NB4 (cell line): ENCODE measurements around the gene BNC2.

Experiments
- DNase-seq: peaks from one replicate; pipeline ENCODE4 v3.0.0; 2010; ENCODE audit warnings: low read depth
- H3K4me3 ChIP-seq: one replicate; pipeline ENCODE4 v1.5.1; 2011; ENCODE audit warnings: mild to moderate bottlenecking, low read depth, low read length, moderate library complexity
- MYC ChIP-seq: IDR thresholded peaks from 2 replicates; pipeline ENCODE4 v1.6.1; 2011; ENCODE audit warnings: low read depth, low read length
- POLR2A ChIP-seq: IDR thresholded peaks from 2 replicates; pipeline ENCODE4 v1.6.1; 2011; ENCODE audit warnings: mild to moderate bottlenecking; ENCODE audit not compliant: insufficient read length; ENCODE audit errors: extremely low read depth
- TF ChIP-seq, protein P1 (sequence below): IDR thresholded peaks from one replicate; pipeline ENCODE4 v1.5.1; 2012; ENCODE audit warnings: low read depth, low read length
- TF ChIP-seq, protein P2 (sequence below): IDR thresholded peaks from 2 replicates; pipeline ENCODE4 v1.6.1; 2011; ENCODE audit warnings: low read depth, low read length

BNC2 gene

DNA sequence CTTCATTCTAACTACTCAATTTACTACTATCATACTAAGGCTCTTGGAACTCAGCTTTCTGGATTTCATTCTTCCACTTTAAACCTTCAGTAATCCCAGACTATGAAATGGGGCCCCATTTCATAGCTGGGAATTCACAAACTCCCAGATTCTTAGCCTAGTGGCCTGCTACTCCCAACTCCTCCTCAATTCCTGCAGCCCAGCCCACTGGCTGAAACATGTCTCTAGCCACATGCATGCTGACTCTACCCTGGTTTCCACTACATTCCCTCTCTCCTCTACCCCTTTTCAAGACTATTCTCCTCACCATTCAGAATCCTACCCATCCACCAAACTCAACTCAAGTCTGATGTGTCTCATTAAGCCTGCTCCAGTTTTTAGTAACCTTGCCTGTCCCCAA, 370.6 kb downstream of the BNC2 start:
- H3K4me3 ChIP-seq: no peak overlapping the region
- DNase-seq: no peak
- TF ChIP-seq, protein P1, sequence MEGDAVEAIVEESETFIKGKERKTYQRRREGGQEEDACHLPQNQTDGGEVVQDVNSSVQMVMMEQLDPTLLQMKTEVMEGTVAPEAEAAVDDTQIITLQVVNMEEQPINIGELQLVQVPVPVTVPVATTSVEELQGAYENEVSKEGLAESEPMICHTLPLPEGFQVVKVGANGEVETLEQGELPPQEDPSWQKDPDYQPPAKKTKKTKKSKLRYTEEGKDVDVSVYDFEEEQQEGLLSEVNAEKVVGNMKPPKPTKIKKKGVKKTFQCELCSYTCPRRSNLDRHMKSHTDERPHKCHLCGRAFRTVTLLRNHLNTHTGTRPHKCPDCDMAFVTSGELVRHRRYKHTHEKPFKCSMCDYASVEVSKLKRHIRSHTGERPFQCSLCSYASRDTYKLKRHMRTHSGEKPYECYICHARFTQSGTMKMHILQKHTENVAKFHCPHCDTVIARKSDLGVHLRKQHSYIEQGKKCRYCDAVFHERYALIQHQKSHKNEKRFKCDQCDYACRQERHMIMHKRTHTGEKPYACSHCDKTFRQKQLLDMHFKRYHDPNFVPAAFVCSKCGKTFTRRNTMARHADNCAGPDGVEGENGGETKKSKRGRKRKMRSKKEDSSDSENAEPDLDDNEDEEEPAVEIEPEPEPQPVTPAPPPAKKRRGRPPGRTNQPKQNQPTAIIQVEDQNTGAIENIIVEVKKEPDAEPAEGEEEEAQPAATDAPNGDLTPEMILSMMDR: no peak
- TF ChIP-seq POLR2A: no peak
- no peak for TF ChIP-seq MYC
- TF ChIP-seq, protein P2, sequence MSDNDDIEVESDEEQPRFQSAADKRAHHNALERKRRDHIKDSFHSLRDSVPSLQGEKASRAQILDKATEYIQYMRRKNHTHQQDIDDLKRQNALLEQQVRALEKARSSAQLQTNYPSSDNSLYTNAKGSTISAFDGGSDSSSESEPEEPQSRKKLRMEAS: no peak

DNA sequence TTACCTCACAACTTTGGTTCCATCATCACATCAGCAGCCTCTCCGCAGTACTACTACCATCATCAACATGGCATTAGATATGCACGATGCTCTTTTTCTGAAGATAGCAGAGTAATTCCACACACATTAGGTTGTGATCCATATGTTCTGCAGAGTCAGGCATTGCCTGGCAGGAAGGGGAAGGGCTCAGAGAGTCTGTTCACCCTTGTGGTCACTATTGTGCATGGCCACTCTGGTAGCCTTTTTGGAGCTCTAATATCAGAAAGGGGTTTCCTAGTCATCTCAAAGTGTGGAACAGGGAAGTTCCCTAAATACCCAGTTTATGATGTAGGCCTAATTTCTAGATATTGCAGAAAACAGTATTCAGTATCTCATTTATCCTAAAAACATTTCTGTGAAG, 373.6 kb downstream of the BNC2 start:
- TF ChIP-seq, protein P2: no peak
- TF ChIP-seq POLR2A (no peak), MYC (no peak)
- TF ChIP-seq, protein P1: no peak
- DNase-seq: no peak
- H3K4me3 ChIP-seq: no peak overlapping the region

DNA sequence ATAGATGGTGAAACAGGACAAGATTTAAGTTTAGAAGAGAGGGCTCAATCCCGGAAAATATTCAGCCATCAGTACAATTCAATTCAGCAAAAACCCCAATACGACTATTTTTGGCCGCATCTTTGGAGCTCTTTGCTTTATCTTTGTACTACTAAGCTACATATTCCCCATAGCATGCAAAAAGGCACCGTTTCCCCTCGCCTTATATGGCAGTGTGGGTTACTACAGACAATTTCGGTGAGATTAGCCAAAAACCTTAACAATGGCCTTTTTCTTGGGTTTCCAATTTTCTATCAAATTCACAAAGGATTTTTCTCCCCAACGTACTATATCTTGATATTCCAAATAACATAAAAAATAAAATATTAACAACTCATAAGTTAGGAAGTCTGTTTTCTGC, 382.6 kb downstream of the BNC2 start:
- no peak for DNase-seq
- H3K4me3 ChIP-seq: no peak overlapping the region
- TF ChIP-seq, protein P2: no peak
- no peak for TF ChIP-seq MYC
- TF ChIP-seq, protein P1: no peak
- no peak for TF ChIP-seq POLR2A

DNA sequence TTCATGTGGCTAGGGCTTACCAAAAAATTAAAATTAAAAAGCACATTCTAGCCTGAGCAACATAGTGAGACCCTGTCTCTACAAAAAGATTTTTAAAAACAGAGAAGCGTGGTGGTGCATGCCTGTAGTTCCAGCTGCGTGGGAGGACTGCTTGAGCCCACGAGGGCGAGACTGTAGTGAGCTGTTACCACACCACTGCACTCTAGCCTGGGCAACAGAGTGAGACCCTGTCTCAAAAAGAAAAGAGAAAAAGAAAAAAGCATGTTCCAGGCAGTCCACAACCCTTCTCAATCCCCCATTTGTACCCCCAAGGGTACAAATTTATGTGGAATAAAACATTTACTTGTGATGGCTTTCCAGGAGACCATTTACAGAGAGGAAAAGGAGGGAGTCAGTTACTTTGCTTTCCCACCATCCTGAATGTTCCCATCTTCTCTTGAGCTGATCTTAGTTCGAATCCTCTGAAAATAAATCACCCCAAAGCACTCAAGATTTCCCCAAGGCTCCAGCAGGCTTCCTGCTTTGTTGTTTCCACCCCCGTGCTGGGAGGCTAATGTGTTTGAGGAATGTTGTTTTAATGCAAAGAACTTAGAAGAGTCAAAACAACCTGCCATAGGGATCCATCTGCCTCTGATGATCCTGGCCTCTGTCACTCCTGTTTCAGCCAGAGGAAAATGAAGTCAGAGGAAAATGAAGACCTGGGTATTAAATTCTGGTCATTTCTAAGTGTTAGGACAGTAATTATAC, 384.7 kb downstream of the BNC2 start:
- DNase-seq: no peak

DNA sequence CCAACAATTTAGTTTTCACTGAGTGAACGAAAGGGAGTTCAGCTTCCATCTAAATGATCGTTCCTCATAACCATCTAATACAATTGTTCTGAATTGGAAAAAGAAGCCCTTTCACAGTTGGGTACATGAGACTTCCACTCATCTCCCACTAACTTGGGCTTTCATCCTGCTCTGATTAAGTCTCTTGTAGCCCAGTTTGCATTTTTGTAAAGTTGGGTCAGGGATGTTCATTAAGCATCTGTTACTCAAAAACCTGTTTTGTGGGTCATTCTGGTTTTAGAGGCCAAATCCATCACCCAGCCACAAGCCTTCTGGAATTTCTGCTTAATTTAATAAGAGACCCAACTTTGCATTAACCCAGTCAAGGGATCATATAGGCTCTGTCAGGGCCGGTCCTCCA, 385.3 kb downstream of the BNC2 start:
- no peak overlapping the region for H3K4me3 ChIP-seq
- TF ChIP-seq, protein P1: no peak
- TF ChIP-seq, protein P2: no peak
- TF ChIP-seq MYC (no peak), POLR2A (no peak)
- no peak for DNase-seq

More for the DNA sequence above, 384.7 kb downstream of the BNC2 start:
- H3K4me3 ChIP-seq: no peak overlapping the region
- TF ChIP-seq MYC (no peak), POLR2A (no peak)
- TF ChIP-seq, protein P1: no peak
- TF ChIP-seq, protein P2: no peak
